Measurements from ENCODE around the gene R3HCC1L.

DNA sequence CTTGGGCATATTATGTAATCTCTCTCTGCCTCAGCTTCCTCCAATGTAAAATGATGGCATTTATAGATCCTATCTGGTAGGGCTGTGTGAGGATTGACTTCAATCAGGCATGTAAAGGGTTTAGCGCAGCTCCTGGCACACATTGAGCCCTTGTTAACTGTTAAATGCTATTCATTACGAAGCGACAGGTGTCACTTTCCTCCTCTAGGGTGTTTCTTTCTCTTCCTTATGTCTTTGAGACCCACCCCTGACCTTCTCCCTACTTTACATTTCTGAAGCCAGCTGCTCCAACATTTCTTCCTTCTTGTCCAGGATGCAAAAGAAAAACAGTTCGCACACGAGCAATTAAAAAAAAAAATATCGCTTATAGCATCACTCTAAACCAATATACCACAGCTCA, 5.7 kb upstream of the R3HCC1L start:
- TF ChIP-seq, protein P1, sequence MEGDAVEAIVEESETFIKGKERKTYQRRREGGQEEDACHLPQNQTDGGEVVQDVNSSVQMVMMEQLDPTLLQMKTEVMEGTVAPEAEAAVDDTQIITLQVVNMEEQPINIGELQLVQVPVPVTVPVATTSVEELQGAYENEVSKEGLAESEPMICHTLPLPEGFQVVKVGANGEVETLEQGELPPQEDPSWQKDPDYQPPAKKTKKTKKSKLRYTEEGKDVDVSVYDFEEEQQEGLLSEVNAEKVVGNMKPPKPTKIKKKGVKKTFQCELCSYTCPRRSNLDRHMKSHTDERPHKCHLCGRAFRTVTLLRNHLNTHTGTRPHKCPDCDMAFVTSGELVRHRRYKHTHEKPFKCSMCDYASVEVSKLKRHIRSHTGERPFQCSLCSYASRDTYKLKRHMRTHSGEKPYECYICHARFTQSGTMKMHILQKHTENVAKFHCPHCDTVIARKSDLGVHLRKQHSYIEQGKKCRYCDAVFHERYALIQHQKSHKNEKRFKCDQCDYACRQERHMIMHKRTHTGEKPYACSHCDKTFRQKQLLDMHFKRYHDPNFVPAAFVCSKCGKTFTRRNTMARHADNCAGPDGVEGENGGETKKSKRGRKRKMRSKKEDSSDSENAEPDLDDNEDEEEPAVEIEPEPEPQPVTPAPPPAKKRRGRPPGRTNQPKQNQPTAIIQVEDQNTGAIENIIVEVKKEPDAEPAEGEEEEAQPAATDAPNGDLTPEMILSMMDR (IDR thresholded peaks at IDR 0.05), result no peak
- TF ChIP-seq POLR2A (IDR thresholded peaks at IDR 0.05), result no peak
